Cardiac muscle cell (in vitro differentiated cells and primary cell): ENCODE results near the gene CD160. TPM values are rescaled to one million over a fixed set of nuclear protein-coding genes. Genes with fewer than 3 reads are reported as not detected.

Experiments
- DNase-seq, 2 donors: peaks; one replicate each; pipeline versions ENCODE4 v3.0.0 to v3.0.0-alpha.2; 2010 to 2017; ENCODE audit warnings: low read depth in 1 of 2, low spot score in 1 of 2
- H3K27ac ChIP-seq: fragments of 200-600 bp; sonication (generic); 2 replicates; pipeline ENCODE4 v1.5.1; 2016
- H3K27me3 ChIP-seq: fragments of 200-600 bp; sonication (generic); 2 replicates; pipeline ENCODE4 v1.6.0; 2016; ENCODE audit warnings: control low read depth
- H3K36me3 ChIP-seq: fragments of 200-600 bp; sonication (generic); 2 replicates; pipeline ENCODE4 v1.5.1; 2016; ENCODE audit warnings: control low read depth
- H3K4me1 ChIP-seq: fragments of 200-600 bp; sonication (generic); 2 replicates; pipeline ENCODE4 v1.8.1; 2017; ENCODE audit warnings: low read depth, mild to moderate bottlenecking, mixed run types
- H3K4me3 ChIP-seq: fragments of 200-600 bp; sonication (generic); 2 replicates; pipeline ENCODE4 v1.5.1; 2016; ENCODE audit warnings: mild to moderate bottlenecking
- H3K9me3 ChIP-seq: fragments of 200-600 bp; sonication (generic); 2 replicates; pipeline ENCODE4 v1.5.1; 2017; ENCODE audit warnings: low read depth, mild to moderate bottlenecking, control low read depth
- CTCF ChIP-seq: IDR thresholded peaks from 2 replicates; pipeline ENCODE4 v1.5.1; 2012; ENCODE audit warnings: low read depth, mild to moderate bottlenecking, low read length
- polyA plus RNA-seq: library from polyadenylated mRNA; unstranded; fragments of >200 nt; fragmentation: Nextera tagmentation; extraction: Ambion mirVana; gene quantifications from 2 replicates; pipeline ENCODE4 v1.2.1, GENCODE V29; 2016
- total RNA-seq: library from RNA; depleted of rRNA; stranded (reverse); fragments of >200 nt; gene quantifications from 2 replicates; pipeline ENCODE4 v1.2.3, GENCODE V29; 2016

Gene CD160
- total and polyA plus RNA-seq, 2 experiments from 2014 or later, result 0.35 TPM; not detected in 1

DNA sequence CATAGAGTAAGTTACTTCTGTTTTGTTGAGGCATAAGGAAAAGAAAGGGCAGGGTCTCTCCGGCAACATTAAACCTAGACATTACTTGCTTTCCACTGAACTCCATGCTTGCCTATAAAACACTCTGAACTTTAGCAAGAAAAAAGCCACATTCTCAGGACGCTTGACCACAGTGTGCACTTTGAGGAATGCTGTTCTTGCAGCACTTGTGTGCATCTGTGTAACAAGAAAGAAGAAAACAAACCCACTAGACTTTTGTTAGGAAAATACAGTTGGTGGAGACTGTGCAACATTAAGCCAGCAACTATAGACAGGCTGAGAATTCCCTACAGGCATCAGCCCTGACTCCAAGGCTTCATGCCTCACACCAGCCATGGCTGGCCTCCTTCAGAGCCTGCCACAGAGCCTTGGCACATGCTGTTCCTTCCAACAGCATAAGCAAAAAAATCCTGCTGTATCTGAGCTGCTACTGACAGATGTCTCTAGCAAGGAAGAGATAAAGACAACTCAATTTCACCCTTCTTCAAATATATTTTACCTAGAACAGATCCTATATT lies 17.9 kb upstream of the CD160 start:
- Histone ChIP-seq H3K27me3 (no peaks in the 10 kb centered on the region), H3K36me3 (no peaks in the 10 kb centered on the region), H3K27ac (no peak overlapping the region), H3K4me1 (peaks cover 5% of the 10 kb centered on the region), H3K4me3 (no peak overlapping the region), H3K9me3 (no peaks in the 10 kb centered on the region)
- no peak for DNase-seq
- TF ChIP-seq CTCF, result no peak

GRCh38 chr1:145702052-145702451 lies 17.2 kb upstream of the CD160 start:
- Histone ChIP-seq H3K4me1 (peaks cover 3% of the 10 kb centered on the region), H3K4me3 (no peak overlapping the region), H3K9me3 (no peaks in the 10 kb centered on the region), H3K27me3 (no peaks in the 10 kb centered on the region), H3K36me3 (no peaks in the 10 kb centered on the region), H3K27ac (no peak overlapping the region)
- DNase-seq, result no peak
- no peak for TF ChIP-seq CTCF

DNA sequence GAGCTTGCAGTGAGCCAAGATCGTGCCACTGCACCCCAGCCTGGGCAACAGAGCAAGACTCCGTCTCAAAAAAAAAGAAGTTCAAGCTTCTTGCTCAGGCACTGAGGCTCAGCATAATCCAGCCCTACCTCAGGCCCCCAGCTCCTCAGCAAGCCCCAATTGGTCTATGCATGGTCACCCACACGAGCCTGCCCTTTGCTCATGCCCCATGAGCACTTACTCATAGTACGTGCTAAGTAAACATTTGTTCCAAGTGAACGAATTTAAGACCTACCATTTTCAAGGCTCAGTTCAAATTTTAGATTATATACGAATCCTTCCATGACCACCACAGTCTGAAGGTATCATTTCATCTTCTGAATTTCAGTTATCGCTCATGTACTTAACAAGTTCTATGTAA lies 16.5 kb upstream of the CD160 start:
- H3K27me3 ChIP-seq, result no peaks in the 10 kb centered on the region
- no peak overlapping the region for H3K27ac ChIP-seq
- no peak overlapping the region for H3K4me3 ChIP-seq
- H3K9me3 ChIP-seq, result no peaks in the 10 kb centered on the region
- H3K36me3 ChIP-seq, result no peaks in the 10 kb centered on the region
- peaks cover 3% of the 10 kb centered on the region for H3K4me1 ChIP-seq
- TF ChIP-seq CTCF, result no peak
- no peak for DNase-seq

GRCh38 chr1:145705622-145706021 lies 13.7 kb upstream of the CD160 start:
- H3K9me3 ChIP-seq, result no peaks in the 10 kb centered on the region
- H3K4me3 ChIP-seq, result no peak overlapping the region
- H3K4me1 ChIP-seq, result no peaks in the 10 kb centered on the region
- H3K27ac ChIP-seq, result no peak overlapping the region
- no peak for DNase-seq
- TF ChIP-seq CTCF, result no peak
- no peaks in the 10 kb centered on the region for H3K27me3 ChIP-seq
- H3K36me3 ChIP-seq, result no peaks in the 10 kb centered on the region

DNA sequence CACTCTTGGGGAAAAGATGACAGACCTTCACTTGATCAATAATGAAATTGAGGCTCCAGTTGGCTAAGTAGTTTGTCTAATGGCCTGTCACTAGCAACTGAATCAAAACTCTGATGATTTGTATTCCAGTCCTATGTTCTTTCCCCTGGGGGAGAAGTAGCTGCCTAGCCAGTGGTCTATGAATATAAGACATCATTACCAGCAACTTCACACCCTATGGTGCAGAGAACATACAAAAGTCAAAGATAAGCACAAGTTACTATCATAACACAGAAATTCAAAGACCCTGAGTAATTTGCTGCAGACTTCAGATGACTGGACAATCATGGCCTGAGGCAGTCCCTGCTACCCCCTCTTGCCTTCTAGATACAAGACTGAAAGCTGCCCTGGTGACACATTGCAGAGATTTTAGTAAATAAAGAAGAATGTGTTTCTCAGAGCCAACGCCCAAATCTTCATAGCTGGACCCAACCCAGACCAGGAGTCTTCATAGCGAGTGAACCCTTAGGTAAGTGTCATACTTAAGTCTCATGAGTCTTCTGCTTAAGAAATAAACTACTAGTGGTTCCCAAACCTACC lies 13.1 kb upstream of the CD160 start:
- Histone ChIP-seq H3K4me3 (no peak overlapping the region), H3K36me3 (no peaks in the 10 kb centered on the region), H3K27me3 (no peaks in the 10 kb centered on the region), H3K4me1 (no peaks in the 10 kb centered on the region), H3K9me3 (no peaks in the 10 kb centered on the region), H3K27ac (no peak overlapping the region)
- no peak for DNase-seq
- no peak for TF ChIP-seq CTCF
